Neural progenitor cell (in vitro differentiated cells): ENCODE data around the gene DOCK4.

Source experiments
- EZH2phosphoT487 ChIP-seq: fragments of 200-600 bp; sonication (generic); IDR thresholded peaks from 2 replicates; pipeline ENCODE4 v1.6.1; 2017; ENCODE audit warnings: antibody characterized with exemption
- TF ChIP-seq, protein P1 (sequence below): fragments of 200-600 bp; sonication (generic); IDR thresholded peaks from 2 replicates; pipeline ENCODE4 v1.5.1; 2017; ENCODE audit warnings: antibody characterized with exemption, mild to moderate bottlenecking

DNA sequence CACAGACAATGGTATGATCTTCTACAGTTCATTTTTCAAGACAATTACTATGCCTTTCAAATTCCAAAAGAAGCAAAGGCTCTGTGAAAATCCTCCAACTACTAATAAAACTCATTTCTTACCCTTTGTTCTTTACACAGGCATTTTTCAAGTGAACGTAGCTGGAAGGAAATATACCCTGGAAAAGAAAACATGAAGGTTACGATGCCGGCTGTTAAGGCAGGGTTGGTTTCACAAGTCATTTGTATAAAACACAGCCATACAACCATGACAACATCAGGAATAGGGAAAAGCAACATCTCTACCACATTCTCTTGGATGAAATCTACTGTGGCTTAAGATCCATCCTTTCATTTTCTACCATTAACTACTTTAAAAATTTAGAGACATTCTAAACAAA, 207.9 kb downstream of the DOCK4 start:
- TF ChIP-seq, protein P1, sequence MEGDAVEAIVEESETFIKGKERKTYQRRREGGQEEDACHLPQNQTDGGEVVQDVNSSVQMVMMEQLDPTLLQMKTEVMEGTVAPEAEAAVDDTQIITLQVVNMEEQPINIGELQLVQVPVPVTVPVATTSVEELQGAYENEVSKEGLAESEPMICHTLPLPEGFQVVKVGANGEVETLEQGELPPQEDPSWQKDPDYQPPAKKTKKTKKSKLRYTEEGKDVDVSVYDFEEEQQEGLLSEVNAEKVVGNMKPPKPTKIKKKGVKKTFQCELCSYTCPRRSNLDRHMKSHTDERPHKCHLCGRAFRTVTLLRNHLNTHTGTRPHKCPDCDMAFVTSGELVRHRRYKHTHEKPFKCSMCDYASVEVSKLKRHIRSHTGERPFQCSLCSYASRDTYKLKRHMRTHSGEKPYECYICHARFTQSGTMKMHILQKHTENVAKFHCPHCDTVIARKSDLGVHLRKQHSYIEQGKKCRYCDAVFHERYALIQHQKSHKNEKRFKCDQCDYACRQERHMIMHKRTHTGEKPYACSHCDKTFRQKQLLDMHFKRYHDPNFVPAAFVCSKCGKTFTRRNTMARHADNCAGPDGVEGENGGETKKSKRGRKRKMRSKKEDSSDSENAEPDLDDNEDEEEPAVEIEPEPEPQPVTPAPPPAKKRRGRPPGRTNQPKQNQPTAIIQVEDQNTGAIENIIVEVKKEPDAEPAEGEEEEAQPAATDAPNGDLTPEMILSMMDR, result no peak
- TF ChIP-seq EZH2phosphoT487, result no peak
